K562 (cell line): ENCODE results near the gene SOAT1. TPM values are rescaled to one million over a fixed set of nuclear protein-coding genes. Genes with fewer than 3 reads are reported as not detected.

Experiments used
- ATAC-seq: fragments of 200-7000 bp; cut with Tn5 transposase; 3 replicates; pipeline ENCODE4 v1.9.1; 2020; ENCODE audit warnings: moderate library complexity
- BruUV-seq: library from RNA; stranded (reverse); fragments of 400-500 nt; replicated peaks from 2 replicates; lab custom pipeline; 2021; lab: Mats Ljungman, UMichigan
- CTCF ChIA-PET: fragments of 300-600 bp; formaldehyde crosslinking; extraction: SDS; loops from one replicate; lab custom pipeline; 2021; ENCODE audit warnings: low intra/inter-chr PET ratio; lab: Yijun Ruan, JAX
- POLR2A ChIA-PET: fragments of 300-600, 350-650 bp; sonication (Branson Sonifier 250); formaldehyde crosslinking; extraction: SDS; loops from one replicate; lab custom pipeline; 2021; ENCODE audit warnings: antibody characterized with exemption, inconsistent platforms; lab: Yijun Ruan, JAX
- DNase-seq, 4 experiments: peaks; one replicate each; pipeline versions ENCODE4 v3.0.0 to v3.0.0-alpha.2; 2011 to 2018; ENCODE audit warnings: low spot score in 3 of 4, mixed read lengths in 3 of 4; ENCODE audit errors: extremely low read depth in 1 of 4
- FAIRE-seq: peaks from 2 replicates; lab custom pipeline; 2011; peaks lifted over from hg19 to GRCh38; lab: Jason Lieb, UNC
- H2AFZ ChIP-seq: 2 replicates; pipeline ENCODE4 v1.6.0; 2011; ENCODE audit warnings: low read depth, low read length, control low read depth, inconsistent platforms
- H3K27ac ChIP-seq: fragments of 200-600 bp; 3 replicates; pipeline ENCODE4 v1.8.0; 2011; ENCODE audit warnings: low read depth, mild to moderate bottlenecking, control low read depth, inconsistent platforms, low read length, moderate library complexity, mixed read lengths; ENCODE audit errors: extremely low read depth
- H3K27me3 ChIP-seq, 2 experiments: fragments of 300-600 bp in 1 of 2; 2 replicates in 1 of 2; 3 replicates in 1 of 2; pipeline versions ENCODE4 v1.6.0 to v1.8.0; 2011; ENCODE audit warnings: inconsistent platforms in 2 of 2, low read length in 2 of 2, mild to moderate bottlenecking in 1 of 2, mixed read lengths in 1 of 2, moderate library complexity in 1 of 2; ENCODE audit not compliant: control insufficient read depth in 2 of 2, insufficient read depth in 2 of 2
- H3K36me3 ChIP-seq: fragments of 300-600 bp; 3 replicates; pipeline ENCODE4 v1.8.0; 2011; ENCODE audit warnings: mild to moderate bottlenecking, low read length, inconsistent platforms; ENCODE audit not compliant: control insufficient read depth, insufficient read depth
- H3K4me1 ChIP-seq, 2 experiments: fragments of 200-600 bp in 1 of 2; replicated peaks in 1 of 2; 2 replicates in 1 of 2; 3 replicates in 1 of 2; pipeline versions ENCODE4 v1.5.1 to v1.8.0; 2011; ENCODE audit warnings: inconsistent platforms in 2 of 2, low read length in 2 of 2, mild to moderate bottlenecking in 1 of 2, mixed read lengths in 1 of 2, moderate library complexity in 1 of 2; ENCODE audit not compliant: control insufficient read depth in 2 of 2, insufficient read depth in 2 of 2
- H3K4me2 ChIP-seq: 2 replicates; pipeline ENCODE4 v1.6.1; 2011; ENCODE audit warnings: low read length, control low read depth, inconsistent platforms, mixed read lengths; ENCODE audit not compliant: insufficient read depth
- H3K4me3 ChIP-seq: fragments of 200-600 bp; sonication (generic), shearing (Covaris generic); 2 replicates; pipeline ENCODE4 v1.5.1; 2016; ENCODE audit warnings: control low read depth, inconsistent platforms
- H3K79me2 ChIP-seq: fragments of 200-600 bp; 3 replicates; pipeline ENCODE4 v1.8.0; 2011; ENCODE audit warnings: low read length, inconsistent platforms; ENCODE audit not compliant: control insufficient read depth, insufficient read depth
- H3K9ac ChIP-seq, 2 experiments: 2 replicates each; pipeline versions ENCODE4 v1.6.0 to v1.6.1; 2011; ENCODE audit warnings: low read depth in 2 of 2, low read length in 2 of 2, control low read depth in 1 of 2, inconsistent platforms in 1 of 2, mild to moderate bottlenecking in 1 of 2, mixed read lengths in 1 of 2; ENCODE audit not compliant: insufficient read depth in 1 of 2
- H3K9me1 ChIP-seq: one replicate; pipeline ENCODE4 v1.6.0; 2011; ENCODE audit warnings: inconsistent platforms, mild to moderate bottlenecking, low read length, moderate library complexity; ENCODE audit not compliant: control insufficient read depth, insufficient read depth
- H3K9me3 ChIP-seq: replicated peaks from 2 replicates; pipeline ENCODE4 v1.5.1; 2011; ENCODE audit warnings: low read depth, low read length, inconsistent platforms; ENCODE audit not compliant: control insufficient read depth, insufficient read depth
- H4K20me1 ChIP-seq: replicated peaks from 2 replicates; pipeline ENCODE4 v1.6.1; 2011; ENCODE audit warnings: low read length, inconsistent platforms, mixed read lengths; ENCODE audit not compliant: control insufficient read depth, insufficient read depth
- CCAR2 ChIP-seq: fragments of 200-400 bp; formaldehyde crosslinking; IDR thresholded peaks from 2 replicates; pipeline ENCODE4 v1.6.1; 2017; ENCODE audit warnings: mild to moderate bottlenecking, low read depth, low read length
- CCNT2 ChIP-seq: IDR thresholded peaks from 2 replicates; pipeline ENCODE4 v1.6.1; 2011; ENCODE audit warnings: borderline replicate concordance, low read depth, mild to moderate bottlenecking, moderate library complexity, mixed read lengths, low read length; ENCODE audit not compliant: insufficient read length; ENCODE audit errors: extremely low read depth
- HNRNPK ChIP-seq: fragments of 200-400 bp; formaldehyde crosslinking; IDR thresholded peaks from one replicate; pipeline ENCODE4 v1.6.1; 2018; ENCODE audit warnings: mild to moderate bottlenecking, low read depth, low read length; ENCODE audit not compliant: poor library complexity, severe bottlenecking
- PCBP2 ChIP-seq: fragments of 200-400 bp; formaldehyde crosslinking; IDR thresholded peaks from 2 replicates; pipeline ENCODE4 v1.6.1; 2018; ENCODE audit warnings: low read length, low read depth, mild to moderate bottlenecking, moderate library complexity; ENCODE audit not compliant: poor library complexity, severe bottlenecking
- PRPF4 ChIP-seq: fragments of 200-400 bp; formaldehyde crosslinking; IDR thresholded peaks from one replicate; pipeline ENCODE4 v1.6.1; 2017; ENCODE audit warnings: low read length, low read depth, mild to moderate bottlenecking; ENCODE audit not compliant: insufficient read depth, poor library complexity, severe bottlenecking
- PURB ChIP-seq: sonication (generic); formaldehyde crosslinking; IDR thresholded peaks from 2 replicates; pipeline ENCODE4 v1.9.0; 2021; ENCODE audit warnings: low read depth, mild to moderate bottlenecking, missing genetic modification reagents
- WGBS: fragments of 100-300 bp; shearing (Covaris generic); methylation state at CpG from one replicate; pipeline ENCODE4 v1.1.6; 2016; ENCODE audit warnings: low coverage, mixed read lengths; ENCODE audit not compliant: insufficient coverage; ENCODE audit errors: missing lambda C conversion rate; 5-methylcytosine and 5-hydroxymethylcytosine counted together
- in situ Hi-C: fragments of 300-500 bp; cut with MboI; formaldehyde crosslinking; loops from 4 replicates; pipeline ENCODE4 v1.15.0; 2018; ENCODE audit warnings: inconsistent platforms, mixed read lengths
- intact Hi-C: fragments of 100-400 bp; cut with micrococcal nuclease; formaldehyde crosslinking; loops from 2 replicates; pipeline ENCODE4 v1.14.2; 2022
- polyA plus RNA-seq, 8 experiments: library from polyadenylated mRNA; depleted of rRNA in 4 of 8; stranded (reverse) in 5 of 8; unstranded in 3 of 8; fragments of >200 nt; fragmentation: Nextera tagmentation in 2 of 8; fragmentation: Illumina TruSeq in 1 of 8; extraction: Ambion mirVana in 2 of 8; extraction: Trizol in 1 of 8; gene quantifications; 2 replicates each; pipeline versions ENCODE4 v1.2.1 to v1.2.3, GENCODE V29; 2011 to 2014; ENCODE audit warnings: inconsistent platforms in 1 of 8, missing spikeins in 1 of 8
- total RNA-seq, 7 experiments: library from RNA; depleted of rRNA in 6 of 7; stranded (reverse); fragments of >200 nt in 6 of 7; fragmentation: Illumina TruSeq in 2 of 7; extraction: Trizol in 2 of 7; gene quantifications; 2 replicates each; pipeline versions ENCODE4 v1.2.1 to v1.2.3, GENCODE V29; 2011 to 2021; ENCODE audit warnings: low replicate concordance in 1 of 7

SOAT1 gene
- total and polyA plus RNA-seq, 9 of the 15 experiments (the other 6 are each of a cell fraction or from before 2014, with no cell fraction given) = 5.5 to 29.1 (median 17.3) TPM

DNA sequence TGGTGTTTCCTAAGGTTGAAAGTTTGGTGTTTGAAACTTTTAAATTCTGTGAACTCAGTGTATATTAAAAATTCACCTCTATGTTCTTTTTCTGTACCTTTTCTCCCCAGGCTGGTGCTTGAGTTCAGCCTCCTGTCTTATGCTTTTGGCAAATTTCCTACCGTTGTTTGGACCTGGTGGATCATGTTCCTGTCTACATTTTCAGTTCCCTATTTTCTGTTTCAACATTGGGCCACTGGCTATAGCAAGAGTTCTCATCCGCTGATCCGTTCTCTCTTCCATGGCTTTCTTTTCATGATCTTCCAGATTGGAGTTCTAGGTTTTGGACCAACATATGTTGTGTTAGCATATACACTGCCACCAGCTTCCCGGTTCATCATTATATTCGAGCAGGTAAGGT is 47.3 kb downstream of the SOAT1 start (continued):
- no peak for TF ChIP-seq PRPF4

DNA sequence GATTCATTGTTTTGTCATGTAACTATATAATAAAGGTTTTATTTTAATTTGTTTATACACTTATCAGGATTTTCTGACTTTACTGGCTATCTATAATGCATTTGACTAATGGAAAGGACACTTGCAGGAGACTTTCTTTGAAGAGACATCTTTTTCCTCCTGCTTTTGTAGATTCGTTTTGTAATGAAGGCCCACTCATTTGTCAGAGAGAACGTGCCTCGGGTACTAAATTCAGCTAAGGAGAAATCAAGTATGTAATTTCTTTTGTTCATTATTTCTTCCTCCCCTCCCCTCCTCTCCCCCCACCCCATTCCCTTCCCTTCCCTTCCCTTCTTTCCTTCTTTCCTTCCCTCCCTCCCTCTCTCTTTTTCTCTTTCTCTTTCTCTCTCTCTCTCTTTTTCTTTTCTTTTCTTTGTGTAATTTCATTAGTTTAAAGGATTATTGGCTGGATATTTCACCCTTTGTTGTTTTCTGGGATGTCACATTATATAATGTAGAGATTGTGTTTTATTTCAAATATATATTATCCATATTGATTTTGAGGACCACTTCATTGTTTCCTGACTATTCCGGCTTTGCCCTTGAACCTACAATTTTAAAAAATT is 48.4 kb downstream of the SOAT1 start:
- BruUV-seq = no TSS peak
- intact Hi-C loops (no loop called here), in situ Hi-C loops (no loop called here)
- no peaks in the 10 kb centered on the region for H4K20me1 ChIP-seq
- peaks cover 33% of the 10 kb centered on the region for H3K36me3 ChIP-seq
- no peak overlapping the region for H3K27ac ChIP-seq
- no peaks in the 10 kb centered on the region for H3K9me3 ChIP-seq
- H3K9ac ChIP-seq = no peak overlapping the region
- ATAC-seq (no peak), DNase-seq (no peak), FAIRE-seq (no peak)
- TF ChIP-seq HNRNPK (peak; percentile 85), CCNT2 (no peak), PURB (CRISPR knock-in tag) (no peak), CCAR2 (no peak), PCBP2 (peak; percentile 77)
- peaks cover 3 to 7% of the 10 kb centered on the region in 2 experiments; a peak in 3 of 5 replicates for H3K4me1 ChIP-seq
- ChIA-PET CTCF (no interaction called here), POLR2A (no interaction called here)
- H3K27me3 ChIP-seq = no peaks in the 10 kb centered on the region
- no peaks in the 10 kb centered on the region for H3K9me1 ChIP-seq
- H2AFZ ChIP-seq = no peak overlapping the region
- no peak overlapping the region for H3K4me2 ChIP-seq
- H3K79me2 ChIP-seq = no peaks in the 10 kb centered on the region
- no peak overlapping the region for H3K4me3 ChIP-seq
- WGBS = 44% methylated on average over 4 of the region's 4 CpGs
